HEK293 (cell line): ENCODE results near the gene UBA1.

Source experiments
- GLI2 ChIP-seq: fragments of 450-650 bp; formaldehyde crosslinking; IDR thresholded peaks from 2 replicates; pipeline ENCODE4; 2017; ENCODE audit warnings: missing biosample characterization, missing genetic modification characterization, low read depth, borderline replicate concordance
- ZNF146 ChIP-seq: fragments of 450-650 bp; formaldehyde crosslinking; IDR thresholded peaks from 2 replicates; pipeline ENCODE4 v1.5.1; 2016; ENCODE audit warnings: missing biosample characterization, missing genetic modification characterization
- ZNF274 ChIP-seq, 2 experiments: fragments of 200-500 bp in 1 of 2; fragments of 450-650 bp in 1 of 2; sonication (Bioruptor generic) in 1 of 2; formaldehyde crosslinking in 1 of 2; IDR thresholded peaks; 2 replicates each; pipeline versions ENCODE4 v1.5.1 to v1.6.1; 2014 to 2016; ENCODE audit warnings: borderline replicate concordance in 1 of 2, inconsistent platforms in 1 of 2, low read length in 1 of 2, missing biosample characterization in 1 of 2, missing genetic modification characterization in 1 of 2
- ZNF324 ChIP-seq: fragments of 450-650 bp; formaldehyde crosslinking; IDR thresholded peaks from 2 replicates; pipeline ENCODE4 v1.5.1; 2016; ENCODE audit warnings: missing biosample characterization, missing genetic modification characterization
- ZNF350 ChIP-seq: fragments of 450-650 bp; formaldehyde crosslinking; IDR thresholded peaks from 2 replicates; pipeline ENCODE4 v1.5.0; 2017; ENCODE audit warnings: missing biosample characterization, mild to moderate bottlenecking, missing genetic modification characterization
- ZNF701 ChIP-seq: fragments of 450-650 bp; formaldehyde crosslinking; IDR thresholded peaks from 2 replicates; pipeline ENCODE4 v1.5.1; 2016; ENCODE audit warnings: missing biosample characterization, missing genetic modification characterization
- ZNF785 ChIP-seq: fragments of 450-650 bp; formaldehyde crosslinking; IDR thresholded peaks from 2 replicates; pipeline ENCODE4 v1.5.1; 2016; ENCODE audit warnings: missing biosample characterization, missing genetic modification characterization
- TF ChIP-seq, protein P1 (sequence below): fragments of 450-650 bp; formaldehyde crosslinking; IDR thresholded peaks from 2 replicates; pipeline ENCODE4 v1.5.1; 2017; ENCODE audit warnings: missing biosample characterization, missing genetic modification characterization
- TF ChIP-seq, protein P2 (sequence below): fragments of 450-650 bp; formaldehyde crosslinking; IDR thresholded peaks from 2 replicates; pipeline ENCODE4 v1.5.1; 2016; ENCODE audit warnings: missing biosample characterization, missing genetic modification characterization
- TF ChIP-seq, protein P3 (sequence below): IDR thresholded peaks from 2 replicates; pipeline ENCODE4 v1.6.1; 2011; ENCODE audit warnings: mild to moderate bottlenecking, low read depth, low read length, borderline replicate concordance

DNA sequence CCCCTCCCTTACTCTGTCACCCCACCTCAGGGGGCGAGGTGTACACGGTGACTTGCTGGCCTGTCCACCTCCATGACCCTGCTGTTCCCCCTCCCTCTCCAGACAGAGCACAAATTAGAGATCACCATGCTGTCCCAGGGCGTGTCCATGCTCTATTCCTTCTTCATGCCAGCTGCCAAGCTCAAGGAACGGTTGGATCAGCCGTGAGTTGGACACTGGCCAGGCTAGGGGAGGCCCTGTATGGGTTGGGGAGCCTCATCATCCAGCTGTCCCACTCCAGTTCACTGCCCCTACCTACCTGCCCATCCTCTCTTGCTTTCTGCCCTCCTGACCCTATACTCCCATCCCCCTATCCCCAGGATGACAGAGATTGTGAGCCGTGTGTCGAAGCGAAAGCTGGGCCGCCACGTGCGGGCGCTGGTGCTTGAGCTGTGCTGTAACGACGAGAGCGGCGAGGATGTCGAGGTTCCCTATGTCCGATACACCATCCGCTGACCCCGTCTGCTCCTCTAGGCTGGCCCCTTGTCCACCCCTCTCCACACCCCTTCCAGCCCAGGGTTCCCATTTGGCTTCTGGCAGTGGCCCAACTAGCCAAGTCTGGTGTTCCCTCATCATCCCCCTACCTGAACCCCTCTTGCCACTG lies 20.9 kb downstream of the UBA1 start:
- TF ChIP-seq, protein P1, sequence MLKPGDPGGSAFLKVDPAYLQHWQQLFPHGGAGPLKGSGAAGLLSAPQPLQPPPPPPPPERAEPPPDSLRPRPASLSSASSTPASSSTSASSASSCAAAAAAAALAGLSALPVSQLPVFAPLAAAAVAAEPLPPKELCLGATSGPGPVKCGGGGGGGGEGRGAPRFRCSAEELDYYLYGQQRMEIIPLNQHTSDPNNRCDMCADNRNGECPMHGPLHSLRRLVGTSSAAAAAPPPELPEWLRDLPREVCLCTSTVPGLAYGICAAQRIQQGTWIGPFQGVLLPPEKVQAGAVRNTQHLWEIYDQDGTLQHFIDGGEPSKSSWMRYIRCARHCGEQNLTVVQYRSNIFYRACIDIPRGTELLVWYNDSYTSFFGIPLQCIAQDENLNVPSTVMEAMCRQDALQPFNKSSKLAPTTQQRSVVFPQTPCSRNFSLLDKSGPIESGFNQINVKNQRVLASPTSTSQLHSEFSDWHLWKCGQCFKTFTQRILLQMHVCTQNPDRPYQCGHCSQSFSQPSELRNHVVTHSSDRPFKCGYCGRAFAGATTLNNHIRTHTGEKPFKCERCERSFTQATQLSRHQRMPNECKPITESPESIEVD = no peak
- TF ChIP-seq GLI2 (tag by site-specific recombination) (no peak), ZNF146 (tag by site-specific recombination) (no peak), ZNF324 (tag by site-specific recombination) (no peak), ZNF350 (tag by site-specific recombination) (no peak), ZNF785 (tag by site-specific recombination) (no peak), ZNF274 (IDR thresholded peaks at IDR 0.05; ENCODE audit: low read length) (no peak), ZNF274 (tag by site-specific recombination; IDR thresholded peaks at IDR 0.05; ENCODE audit: borderline replicate concordance) (no peak), ZNF701 (tag by site-specific recombination) (no peak)
- TF ChIP-seq, protein P2, sequence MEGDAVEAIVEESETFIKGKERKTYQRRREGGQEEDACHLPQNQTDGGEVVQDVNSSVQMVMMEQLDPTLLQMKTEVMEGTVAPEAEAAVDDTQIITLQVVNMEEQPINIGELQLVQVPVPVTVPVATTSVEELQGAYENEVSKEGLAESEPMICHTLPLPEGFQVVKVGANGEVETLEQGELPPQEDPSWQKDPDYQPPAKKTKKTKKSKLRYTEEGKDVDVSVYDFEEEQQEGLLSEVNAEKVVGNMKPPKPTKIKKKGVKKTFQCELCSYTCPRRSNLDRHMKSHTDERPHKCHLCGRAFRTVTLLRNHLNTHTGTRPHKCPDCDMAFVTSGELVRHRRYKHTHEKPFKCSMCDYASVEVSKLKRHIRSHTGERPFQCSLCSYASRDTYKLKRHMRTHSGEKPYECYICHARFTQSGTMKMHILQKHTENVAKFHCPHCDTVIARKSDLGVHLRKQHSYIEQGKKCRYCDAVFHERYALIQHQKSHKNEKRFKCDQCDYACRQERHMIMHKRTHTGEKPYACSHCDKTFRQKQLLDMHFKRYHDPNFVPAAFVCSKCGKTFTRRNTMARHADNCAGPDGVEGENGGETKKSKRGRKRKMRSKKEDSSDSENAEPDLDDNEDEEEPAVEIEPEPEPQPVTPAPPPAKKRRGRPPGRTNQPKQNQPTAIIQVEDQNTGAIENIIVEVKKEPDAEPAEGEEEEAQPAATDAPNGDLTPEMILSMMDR (tag by site-specific recombination) = no peak
- TF ChIP-seq, protein P3, sequence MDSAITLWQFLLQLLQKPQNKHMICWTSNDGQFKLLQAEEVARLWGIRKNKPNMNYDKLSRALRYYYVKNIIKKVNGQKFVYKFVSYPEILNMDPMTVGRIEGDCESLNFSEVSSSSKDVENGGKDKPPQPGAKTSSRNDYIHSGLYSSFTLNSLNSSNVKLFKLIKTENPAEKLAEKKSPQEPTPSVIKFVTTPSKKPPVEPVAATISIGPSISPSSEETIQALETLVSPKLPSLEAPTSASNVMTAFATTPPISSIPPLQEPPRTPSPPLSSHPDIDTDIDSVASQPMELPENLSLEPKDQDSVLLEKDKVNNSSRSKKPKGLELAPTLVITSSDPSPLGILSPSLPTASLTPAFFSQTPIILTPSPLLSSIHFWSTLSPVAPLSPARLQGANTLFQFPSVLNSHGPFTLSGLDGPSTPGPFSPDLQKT = no peak
